ENCODE results near the gene IPO9. TPM values are rescaled to one million over a fixed set of nuclear protein-coding genes. Genes with fewer than 3 reads are reported as not detected.
A peak's percentile ranks its signal among the peaks of the same experiment; 100 is the strongest.

Gene IPO9
- polyA plus RNA-seq, 1 experiment, result 49.5 TPM

- Histone ChIP-seq H3K4me3 (ENCODE audit: low read depth, low read length) (no peak overlapping the region), H3K36me3 (ENCODE audit: control insufficient read depth, insufficient read depth, low read length) (peaks cover 10% of the 10 kb centered on the region), H3K27me3 (ENCODE audit: control insufficient read depth, insufficient read depth, low read length) (no peaks in the 10 kb centered on the region)
- no peak for DNase-seq (ENCODE audit: low read depth)
- POLR2A ChIA-PET, result interaction anchor here (2.8 kb wide), 1 partner anchor 43 kb away, joined by 18 read pairs; the partner anchor contains the start of gene LMOD1
- no peak for TF ChIP-seq CTCF (IDR thresholded peaks at IDR 0.05; ENCODE audit: insufficient read depth, low read depth, low read length)
- CTCF ChIA-PET, result interaction anchor here (1.3 to 3.6 kb wide), 3 partner anchors 14 to 69 kb away, joined by 5 to 26 read pairs (median 10); partner anchors contain the start of gene LMOD1
These were observed 74.2 kb downstream of the IPO9 start for GRCh38 chr1:201903135-201903534.

DNA sequence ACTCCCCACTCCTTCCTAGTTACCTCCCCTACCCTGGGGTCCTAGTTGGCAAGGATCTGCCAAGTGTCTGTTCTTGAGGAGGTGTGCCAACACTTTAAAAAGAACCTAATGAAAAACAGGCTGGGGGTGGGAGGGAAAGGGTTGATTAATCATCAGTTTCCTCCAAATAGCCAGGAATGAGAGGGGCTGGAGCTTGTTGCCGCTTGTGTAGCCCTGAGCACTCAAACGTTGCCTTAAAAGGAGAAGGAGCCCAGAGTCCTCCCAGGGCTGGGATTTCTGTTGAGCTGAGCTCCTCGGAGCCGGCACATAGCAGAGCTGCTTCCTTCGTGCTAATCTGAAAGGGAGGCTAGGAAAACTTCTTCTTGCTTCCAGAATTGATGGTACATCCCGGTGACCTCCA is 75.6 kb downstream of the IPO9 start:
- peak; percentile 73 for DNase-seq (ENCODE audit: low read depth)
- ChIA-PET CTCF (interaction anchor here (0.8 to 3.6 kb wide), 4 partner anchors 9 to 44 kb away, joined by 3 to 26 read pairs (median 12); partner anchors contain the start of gene LMOD1), POLR2A (interaction anchor here (0.7 to 2.8 kb wide), 5 partner anchors 9 to 51 kb away, joined by 3 to 18 read pairs (median 3); partner anchors contain the start of genes LMOD1 and TIMM17A)
- no peaks in the 10 kb centered on the region for H3K27me3 ChIP-seq (ENCODE audit: control insufficient read depth, insufficient read depth, low read length)
- no peak overlapping the region for H3K4me3 ChIP-seq (ENCODE audit: low read depth, low read length)
- peaks cover 7% of the 10 kb centered on the region for H3K36me3 ChIP-seq (ENCODE audit: control insufficient read depth, insufficient read depth, low read length)
- no peak for TF ChIP-seq CTCF (IDR thresholded peaks at IDR 0.05; ENCODE audit: insufficient read depth, low read depth, low read length)

DNA sequence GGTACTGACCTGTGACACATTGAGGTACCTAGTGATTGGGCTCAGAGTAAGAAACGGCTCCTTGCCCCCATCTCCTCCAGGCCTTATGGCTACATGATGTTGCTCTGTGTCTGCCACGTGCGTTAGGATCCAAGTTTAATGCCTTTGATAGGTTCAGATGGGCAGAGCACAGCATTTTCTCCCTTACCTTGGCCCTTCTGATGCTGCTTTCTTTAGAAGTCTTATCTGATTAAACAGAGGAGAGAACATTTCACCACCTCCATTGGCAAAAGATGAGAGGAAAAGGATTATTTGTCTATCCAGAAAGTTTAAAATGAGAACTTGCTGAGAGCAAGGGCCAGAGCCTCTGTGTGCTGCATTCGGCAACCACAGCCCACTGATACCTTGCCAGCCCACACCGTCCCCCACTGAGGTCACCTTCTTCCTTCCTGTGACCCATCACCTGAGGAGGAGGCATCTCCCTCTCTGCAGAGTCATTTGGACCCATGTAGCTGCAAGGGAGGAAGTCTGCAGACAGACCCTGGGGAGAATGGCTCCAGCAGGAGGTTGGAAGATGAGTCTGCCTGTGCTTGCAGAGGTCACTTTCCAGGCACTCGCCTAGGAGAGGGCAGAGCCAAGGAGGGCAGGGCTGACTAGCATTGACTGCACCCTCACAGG is 76.4 kb downstream of the IPO9 start:
- H3K36me3 ChIP-seq (ENCODE audit: control insufficient read depth, insufficient read depth, low read length), result peaks cover under 1% of the 10 kb centered on the region; the same call in 1 of the 2 replicates
- H3K27me3 ChIP-seq (ENCODE audit: control insufficient read depth, insufficient read depth, low read length), result no peaks in the 10 kb centered on the region
- H3K4me3 ChIP-seq (ENCODE audit: low read depth, low read length), result no peak overlapping the region
- POLR2A ChIA-PET, result interaction anchor here (0.9 to 2.8 kb wide), 4 partner anchors 10 to 50 kb away, joined by 3 to 18 read pairs (median 6); partner anchors contain the start of genes LMOD1 and TIMM17A
- no peak for TF ChIP-seq CTCF (IDR thresholded peaks at IDR 0.05; ENCODE audit: insufficient read depth, low read depth, low read length)
- CTCF ChIA-PET, result interaction anchor here (1.0 to 3.6 kb wide), 4 partner anchors 10 to 40 kb away, joined by 5 to 26 read pairs (median 12); partner anchors contain the start of gene LMOD1
- DNase-seq (ENCODE audit: low read depth), result no peak

DNA sequence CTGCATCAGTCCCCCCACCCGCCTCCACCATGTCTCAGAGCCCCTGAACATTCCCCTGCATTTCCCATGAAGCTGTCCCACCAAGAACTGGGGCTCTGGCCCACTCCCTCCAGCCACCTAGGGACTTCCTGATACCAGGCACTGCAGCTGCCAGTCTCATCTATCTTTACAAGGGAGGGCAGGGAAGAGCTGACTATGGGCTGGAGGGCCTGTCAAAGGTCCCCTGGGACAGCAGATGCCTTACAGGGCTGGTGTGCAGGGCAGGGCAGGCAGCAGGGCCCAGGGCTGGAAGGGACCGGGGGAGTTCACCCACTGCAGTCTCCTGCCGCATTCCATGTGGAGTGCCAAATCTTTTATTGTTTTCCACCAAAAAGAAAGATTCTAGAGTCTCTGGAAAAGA is 77.4 kb downstream of the IPO9 start:
- Histone ChIP-seq H3K27me3 (ENCODE audit: control insufficient read depth, insufficient read depth, low read length) (no peaks in the 10 kb centered on the region), H3K36me3 (ENCODE audit: control insufficient read depth, insufficient read depth, low read length) (no peaks in the 10 kb centered on the region), H3K4me3 (ENCODE audit: low read depth, low read length) (no peak overlapping the region)
- CTCF ChIA-PET, result interaction anchor here (0.6 to 3.3 kb wide), 3 partner anchors 10 to 39 kb away, joined by 3 to 18 read pairs (median 5); no protein-coding TSS in a partner anchor
- POLR2A ChIA-PET, result no interaction called here
- no peak for TF ChIP-seq CTCF (IDR thresholded peaks at IDR 0.05; ENCODE audit: insufficient read depth, low read depth, low read length)
- no peak for DNase-seq (ENCODE audit: low read depth)

DNA sequence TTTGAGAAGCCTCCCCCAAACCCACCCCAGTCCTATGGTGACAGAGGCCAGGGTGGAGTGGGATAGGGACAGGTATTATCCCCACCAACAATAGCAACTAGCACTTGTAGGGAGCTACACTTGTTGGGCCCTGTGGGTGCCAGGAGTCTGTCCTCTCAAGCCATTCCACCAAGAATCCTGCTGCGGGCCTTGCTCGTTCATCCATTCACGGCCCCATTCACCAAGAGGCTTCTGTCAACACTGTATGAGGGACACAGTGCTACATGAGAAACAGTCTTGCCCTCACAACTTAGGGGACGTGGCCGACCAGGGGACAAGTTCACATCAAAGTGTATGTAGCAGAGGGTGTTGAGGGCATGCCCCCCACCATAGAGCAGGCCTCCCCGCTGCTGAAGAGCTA is 78.7 kb downstream of the IPO9 start:
- ChIA-PET CTCF (interaction anchor here (1.4 kb wide), 1 partner anchor 31 kb away, joined by 3 read pairs; no protein-coding TSS in a partner anchor), POLR2A (no interaction called here)
- H3K4me3 ChIP-seq (ENCODE audit: low read depth, low read length), result no peak overlapping the region

More for the DNA sequence above, 78.7 kb downstream of the IPO9 start:
- H3K27me3 ChIP-seq (ENCODE audit: control insufficient read depth, insufficient read depth, low read length), result no peaks in the 10 kb centered on the region
- peaks cover 3% of the 10 kb centered on the region; the same call in 1 of the 2 replicates for H3K36me3 ChIP-seq (ENCODE audit: control insufficient read depth, insufficient read depth, low read length)
- no peak for DNase-seq (ENCODE audit: low read depth)
- no peak for TF ChIP-seq CTCF (IDR thresholded peaks at IDR 0.05; ENCODE audit: insufficient read depth, low read depth, low read length)

Measured in BJ (cell line).